Measurements from ENCODE around the gene PARP8. TPM values are rescaled to one million over a fixed set of nuclear protein-coding genes. Genes with fewer than 3 reads are reported as not detected.

The PARP8 gene
- total and polyA plus RNA-seq, 7 experiments from 2014 or later, result 45.7 to 188 (median 121) TPM

DNA sequence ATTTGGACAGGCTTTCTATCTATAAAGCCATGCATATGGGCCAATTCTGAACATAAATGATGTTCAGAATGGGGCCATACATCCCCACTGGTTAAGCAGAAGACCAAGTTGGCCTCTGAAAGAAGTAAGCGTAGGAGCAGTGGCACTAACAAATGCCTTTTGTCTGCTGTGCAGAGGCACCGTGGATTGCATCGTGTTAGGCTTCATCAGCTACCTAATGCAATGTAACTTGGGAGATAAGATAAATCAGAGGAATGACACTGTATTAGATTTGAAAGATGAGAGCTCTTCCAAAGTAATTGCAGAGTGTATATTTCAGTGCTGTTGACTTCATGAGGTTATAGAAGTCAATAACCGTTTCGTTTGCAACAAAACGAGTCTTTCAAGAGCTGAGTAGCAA is 148.1 kb downstream of the PARP8 start:
- H3K36me3 Mint-ChIP-seq, result peaks cover 4 to 59% (median 37%) of the 10 kb centered on the region in 5 donors
- Histone ChIP-seq H3K27me3 (ENCODE audit: control insufficient read depth in 2 of 2, insufficient read depth in 2 of 2, low read length in 2 of 2) (no peaks in the 10 kb centered on the region), H3K4me3 (ENCODE audit: low read length) (no peak overlapping the region), H3K9me3 (ENCODE audit: control insufficient read depth in 2 of 3, low read length in 3 of 3) (no peaks in the 10 kb centered on the region), H3K27ac (ENCODE audit: low read depth, low read length) (no peak overlapping the region), H3K36me3 (ENCODE audit: control insufficient read depth in 2 of 3, insufficient read depth in 3 of 3, low read length in 3 of 3) (peaks cover 0 to 30% (median 14%) of the 10 kb centered on the region in 3 experiments), H3K4me1 (ENCODE audit: control insufficient read depth in 2 of 2, insufficient read depth in 2 of 2, low read length in 2 of 2) (no peaks in the 10 kb centered on the region)
- ChIA-PET POLR2A (no interaction called here), CTCF (interaction anchor here (0.6 kb wide), 1 partner anchor 51 kb away, joined by 6 read pairs; no protein-coding TSS in a partner anchor)
- H3K4me1 Mint-ChIP-seq, result peaks cover 0 to 13% (median 1%) of the 10 kb centered on the region in 7 donors
- ATAC-seq (no peak), DNase-seq (no peak)
- H3K27ac Mint-ChIP-seq, result peak overlapping the region in 1 of 9 donors; percentile 48
- peaks cover 0 to 15% (median 5%) of the 10 kb centered on the region in 11 donors for H3K9me3 Mint-ChIP-seq
- H3K27me3 Mint-ChIP-seq, result no peaks in the 10 kb centered on the region
- intact Hi-C loops (cut with micrococcal nuclease), result no loop called here
- H3K4me3 Mint-ChIP-seq, result no peak overlapping the region

DNA sequence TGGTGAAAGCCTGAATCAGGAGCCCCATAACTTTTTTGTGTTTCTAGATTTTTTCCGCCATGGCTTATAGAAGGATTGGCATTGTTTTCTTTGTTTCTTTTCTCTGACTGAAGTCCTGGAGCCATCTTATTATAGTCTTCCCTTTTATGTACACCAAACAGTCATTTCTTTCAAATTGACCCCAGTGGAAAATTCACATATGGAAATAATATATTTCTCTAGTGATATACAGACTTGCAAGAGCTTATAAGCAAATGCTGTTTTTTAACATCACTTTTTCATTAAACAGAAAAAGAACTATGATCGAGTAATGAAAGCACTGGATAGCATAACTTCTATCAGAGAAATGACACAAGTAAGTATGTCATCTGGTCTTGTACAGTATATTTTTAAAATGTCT is 155.6 kb downstream of the PARP8 start:
- Histone ChIP-seq H3K36me3 (ENCODE audit: control insufficient read depth in 2 of 3, insufficient read depth in 3 of 3, low read length in 3 of 3) (peaks cover 0 to 75% (median 27%) of the 10 kb centered on the region in 3 experiments), H3K4me3 (ENCODE audit: low read length) (no peak overlapping the region), H3K27me3 (ENCODE audit: control insufficient read depth in 2 of 2, insufficient read depth in 2 of 2, low read length in 2 of 2) (no peaks in the 10 kb centered on the region), H3K4me1 (ENCODE audit: control insufficient read depth in 2 of 2, insufficient read depth in 2 of 2, low read length in 2 of 2) (no peaks in the 10 kb centered on the region), H3K27ac (ENCODE audit: low read depth, low read length) (no peak overlapping the region), H3K9me3 (ENCODE audit: control insufficient read depth in 2 of 3, low read length in 3 of 3) (no peaks in the 10 kb centered on the region)
- DNase-seq (no peak), ATAC-seq (no peak)
- intact Hi-C loops (cut with micrococcal nuclease), result no loop called here
- H3K36me3 Mint-ChIP-seq, result peaks cover 10 to 68% (median 45%) of the 10 kb centered on the region in 5 donors
- POLR2A ChIA-PET, result interaction anchor here (0.6 kb wide), 1 partner anchor 222 kb away, joined by 3 read pairs; no protein-coding TSS in a partner anchor
- CTCF ChIA-PET, result no interaction called here
- H3K27me3 Mint-ChIP-seq, result no peaks in the 10 kb centered on the region
- no peak overlapping the region for H3K27ac Mint-ChIP-seq
- no peak overlapping the region for H3K4me3 Mint-ChIP-seq
- peaks cover 0 to 11% (median 5%) of the 10 kb centered on the region in 7 donors for H3K4me1 Mint-ChIP-seq
- H3K9me3 Mint-ChIP-seq, result peaks cover 0 to 2% (median 0%) of the 10 kb centered on the region in 11 donors

DNA sequence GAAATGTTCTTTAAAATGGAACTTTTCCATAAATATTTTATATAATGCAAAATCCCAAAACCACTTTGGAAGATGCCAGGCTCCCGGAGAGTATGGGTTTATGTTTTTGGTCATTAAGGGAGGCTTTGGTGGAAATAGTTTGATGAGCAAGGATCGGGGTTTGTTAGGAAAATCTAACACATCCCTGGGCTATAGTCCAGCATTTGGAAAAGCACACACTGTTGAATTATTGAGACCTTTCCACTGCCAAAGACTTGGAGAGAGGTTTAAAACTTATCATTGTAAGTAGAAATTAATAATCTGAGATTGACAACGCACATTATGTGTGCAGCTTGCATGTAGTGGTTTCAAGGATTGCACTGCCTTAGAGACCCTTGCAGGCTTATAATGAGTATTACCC is 156.3 kb downstream of the PARP8 start:
- Histone ChIP-seq H3K36me3 (ENCODE audit: control insufficient read depth in 2 of 3, insufficient read depth in 3 of 3, low read length in 3 of 3) (peaks cover 0 to 72% (median 33%) of the 10 kb centered on the region in 3 experiments), H3K4me3 (ENCODE audit: low read length) (no peak overlapping the region), H3K27ac (ENCODE audit: low read depth, low read length) (no peak overlapping the region), H3K9me3 (ENCODE audit: control insufficient read depth in 2 of 3, low read length in 3 of 3) (no peaks in the 10 kb centered on the region), H3K27me3 (ENCODE audit: control insufficient read depth in 2 of 2, insufficient read depth in 2 of 2, low read length in 2 of 2) (no peaks in the 10 kb centered on the region), H3K4me1 (ENCODE audit: control insufficient read depth in 2 of 2, insufficient read depth in 2 of 2, low read length in 2 of 2) (no peaks in the 10 kb centered on the region)
- Mint-ChIP-seq H3K4me3 (no peak overlapping the region), H3K27me3 (no peaks in the 10 kb centered on the region), H3K9me3 (peaks cover 0 to 2% (median 0%) of the 10 kb centered on the region in 11 donors), H3K27ac (no peak overlapping the region), H3K4me1 (peaks cover 0 to 9% (median 2%) of the 10 kb centered on the region in 7 donors), H3K36me3 (peaks cover 10 to 69% (median 46%) of the 10 kb centered on the region in 5 donors)
- ChIA-PET POLR2A (no interaction called here), CTCF (no interaction called here)
- ATAC-seq (no peak), DNase-seq (no peak)
- intact Hi-C loops (cut with micrococcal nuclease), result no loop called here

DNA sequence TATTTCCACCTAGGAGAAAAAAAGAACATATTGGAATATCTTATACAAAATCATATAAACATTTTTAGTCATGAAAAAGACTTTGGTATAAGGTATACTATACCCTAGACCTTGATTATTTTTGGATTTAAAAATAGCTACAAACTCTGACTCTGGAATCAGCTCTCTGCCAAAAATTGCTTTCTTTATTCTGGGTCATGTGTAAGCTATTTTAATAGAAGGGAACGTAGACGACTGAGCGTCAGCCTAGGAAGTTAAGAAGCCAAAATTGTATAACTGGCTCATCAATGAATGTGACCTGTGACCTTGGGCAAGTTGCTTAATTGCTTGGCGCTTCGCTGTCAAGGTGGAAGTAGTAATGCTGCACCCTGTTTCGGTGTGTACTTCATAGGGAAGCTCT is 157.1 kb downstream of the PARP8 start:
- H3K4me1 ChIP-seq (ENCODE audit: control insufficient read depth in 2 of 2, insufficient read depth in 2 of 2, low read length in 2 of 2), result no peaks in the 10 kb centered on the region
- H3K27me3 Mint-ChIP-seq, result no peaks in the 10 kb centered on the region
- H3K36me3 Mint-ChIP-seq, result peaks cover 17 to 73% (median 51%) of the 10 kb centered on the region in 5 donors
- peaks cover 0 to 6% (median 4%) of the 10 kb centered on the region in 7 donors for H3K4me1 Mint-ChIP-seq
- peaks cover 0 to 2% (median 0%) of the 10 kb centered on the region in 11 donors for H3K9me3 Mint-ChIP-seq
- intact Hi-C loops (cut with micrococcal nuclease), result no loop called here
- DNase-seq (no peak), ATAC-seq (no peak)
- ChIA-PET POLR2A (no interaction called here), CTCF (no interaction called here)
- no peak overlapping the region for H3K4me3 ChIP-seq (ENCODE audit: low read length)
- H3K36me3 ChIP-seq (ENCODE audit: control insufficient read depth in 2 of 3, insufficient read depth in 3 of 3, low read length in 3 of 3), result peaks cover 5 to 69% (median 39%) of the 10 kb centered on the region in 3 experiments
- H3K27ac Mint-ChIP-seq, result no peak overlapping the region
- no peak overlapping the region for H3K27ac ChIP-seq (ENCODE audit: low read depth, low read length)
- H3K4me3 Mint-ChIP-seq, result no peak overlapping the region
- no peaks in the 10 kb centered on the region for H3K9me3 ChIP-seq (ENCODE audit: control insufficient read depth in 2 of 3, low read length in 3 of 3)
- no peaks in the 10 kb centered on the region for H3K27me3 ChIP-seq (ENCODE audit: control insufficient read depth in 2 of 2, insufficient read depth in 2 of 2, low read length in 2 of 2)

- no peak overlapping the region for H3K27ac ChIP-seq (ENCODE audit: low read depth, low read length)
- peaks cover 8 to 71% (median 43%) of the 10 kb centered on the region in 3 experiments for H3K36me3 ChIP-seq (ENCODE audit: control insufficient read depth in 2 of 3, insufficient read depth in 3 of 3, low read length in 3 of 3)
- H3K27me3 Mint-ChIP-seq, result no peaks in the 10 kb centered on the region
- peaks cover 0 to 6% (median 4%) of the 10 kb centered on the region in 7 donors for H3K4me1 Mint-ChIP-seq
- no peaks in the 10 kb centered on the region for H3K4me1 ChIP-seq (ENCODE audit: control insufficient read depth in 2 of 2, insufficient read depth in 2 of 2, low read length in 2 of 2)
- ATAC-seq, result no peak
- peak overlapping the region in 7 of 9 donors; percentile 14 to 60 (median 29) for H3K27ac Mint-ChIP-seq
- no peaks in the 10 kb centered on the region for H3K9me3 ChIP-seq (ENCODE audit: control insufficient read depth in 2 of 3, low read length in 3 of 3)
- no peak overlapping the region for H3K4me3 Mint-ChIP-seq
- POLR2A ChIA-PET, result no interaction called here
- no peak for DNase-seq
- peaks cover 0 to 2% (median 0%) of the 10 kb centered on the region in 11 donors for H3K9me3 Mint-ChIP-seq
- peaks cover 22 to 72% (median 55%) of the 10 kb centered on the region in 5 donors for H3K36me3 Mint-ChIP-seq
- intact Hi-C loops (cut with micrococcal nuclease), result no loop called here
- CTCF ChIA-PET, result no interaction called here
- no peak overlapping the region for H3K4me3 ChIP-seq (ENCODE audit: low read length)
- no peaks in the 10 kb centered on the region for H3K27me3 ChIP-seq (ENCODE audit: control insufficient read depth in 2 of 2, insufficient read depth in 2 of 2, low read length in 2 of 2)
These were observed 157.7 kb downstream of the PARP8 start for GRCh38 chr5:50824109-50824508.

- H3K27me3 Mint-ChIP-seq, result no peaks in the 10 kb centered on the region
- peaks cover 13 to 62% (median 42%) of the 10 kb centered on the region in 5 donors for H3K36me3 Mint-ChIP-seq
- no peak overlapping the region for H3K27ac ChIP-seq (ENCODE audit: low read depth, low read length)
- H3K4me1 Mint-ChIP-seq, result peaks cover 0 to 5% (median 2%) of the 10 kb centered on the region in 7 donors
- H3K4me3 ChIP-seq (ENCODE audit: low read length), result no peak overlapping the region
- peaks cover 8 to 66% (median 53%) of the 10 kb centered on the region in 3 experiments for H3K36me3 ChIP-seq (ENCODE audit: control insufficient read depth in 2 of 3, insufficient read depth in 3 of 3, low read length in 3 of 3)
- H3K4me3 Mint-ChIP-seq, result no peak overlapping the region
- H3K27ac Mint-ChIP-seq, result peak overlapping the region in 2 of 9 donors; percentile 1 to 42
- POLR2A ChIA-PET, result no interaction called here
- CTCF ChIA-PET, result no interaction called here
- ATAC-seq, result no peak
- H3K27me3 ChIP-seq (ENCODE audit: control insufficient read depth in 2 of 2, insufficient read depth in 2 of 2, low read length in 2 of 2), result no peaks in the 10 kb centered on the region
- intact Hi-C loops (cut with micrococcal nuclease), result no loop called here
- no peaks in the 10 kb centered on the region for H3K9me3 Mint-ChIP-seq
- no peak for DNase-seq
- H3K4me1 ChIP-seq (ENCODE audit: control insufficient read depth in 2 of 2, insufficient read depth in 2 of 2, low read length in 2 of 2), result no peaks in the 10 kb centered on the region
- no peaks in the 10 kb centered on the region for H3K9me3 ChIP-seq (ENCODE audit: control insufficient read depth in 2 of 3, low read length in 3 of 3)
These were observed 161.2 kb downstream of the PARP8 start for GRCh38 chr5:50827516-50828247.

All from naive thymus-derived CD4-positive, alpha-beta T cell (primary cell).